Measurements from ENCODE around the gene ABR. TPM values are rescaled to one million over a fixed set of nuclear protein-coding genes. Genes with fewer than 3 reads are reported as not detected.

The ABR gene
- total and polyA plus RNA-seq, 2 of the 8 experiments (the other 6 are each of a cell fraction or from before 2014, with no cell fraction given), result 44.8 to 47.2 TPM

DNA sequence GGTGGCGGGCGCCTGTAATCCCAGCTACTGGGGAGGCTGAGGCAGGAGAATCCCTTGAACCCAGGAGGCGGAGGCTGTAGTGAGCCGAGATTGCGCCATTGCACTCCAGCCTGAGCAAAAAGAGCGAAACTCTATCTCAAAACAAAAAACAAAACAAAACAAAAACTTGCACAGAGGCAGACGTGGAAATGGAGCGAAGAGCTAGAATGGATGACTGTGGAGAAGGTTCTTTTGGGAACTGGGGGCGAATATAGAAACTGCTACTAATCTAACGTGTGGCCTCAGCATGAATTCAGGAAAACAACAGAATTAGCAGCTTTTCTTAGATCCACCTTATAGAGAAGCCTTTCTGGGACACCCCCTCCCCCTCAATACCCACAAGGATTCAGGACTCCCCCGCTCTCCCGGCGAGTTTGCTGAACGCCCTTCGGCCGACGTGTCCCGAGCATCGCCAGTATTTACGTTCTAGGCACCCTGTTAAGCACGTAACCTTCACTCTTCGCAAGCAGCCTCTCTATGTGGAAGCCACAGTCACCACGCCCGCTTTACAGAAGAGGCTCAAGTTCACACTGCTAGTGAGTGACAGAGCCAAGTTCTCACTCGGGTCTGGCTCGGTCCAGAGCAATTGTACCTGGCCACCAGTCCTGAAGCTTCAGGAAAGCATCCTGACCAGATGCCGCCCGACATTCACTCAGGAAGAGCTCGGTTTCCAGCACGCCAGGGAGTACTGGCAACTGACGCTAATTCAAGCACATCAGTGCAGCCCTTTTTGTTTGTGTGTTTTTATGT lies 13.3 kb upstream of the ABR start:
- H3K79me2 ChIP-seq (ENCODE audit: control insufficient read depth in 1 of 2, insufficient read depth in 2 of 2, low read length in 2 of 2), result no peaks in the 10 kb centered on the region
- ChIA-PET CTCF (ENCODE audit: partially characterized antibody) (interaction anchor here (0.6 to 1.9 kb wide), 5 partner anchors 8 to 453 kb away, joined by 3 to 6 read pairs (median 3); no protein-coding TSS in a partner anchor), POLR2A (ENCODE audit: partially characterized antibody) (interaction anchor here (0.6 to 1.9 kb wide), 4 partner anchors 9 to 457 kb away, joined by 3 to 7 read pairs (median 4); no protein-coding TSS in a partner anchor)
- no peaks in the 10 kb centered on the region for H3K9me3 ChIP-seq (ENCODE audit: insufficient read depth in 2 of 2, low read depth in 1 of 2, low read length in 1 of 2)
- H3K4ac ChIP-seq (replicated peaks; ENCODE audit: insufficient read length, low read depth, low read length), result no peak overlapping the region
- no peak overlapping the region for H2BK120ac ChIP-seq (replicated peaks; ENCODE audit: low read depth, low read length)
- DNase-seq (ENCODE audit: low read depth in 1 of 2, low spot score in 2 of 2), result no peak
- 88% methylated on average over 22 of the region's 31 CpGs; no CpG with 5 or more reads in 1 of the 2 experiments for WGBS, 2 experiments (ENCODE audit: extremely low coverage in 1 of 2, insufficient coverage in 1 of 2, insufficient read length in 1 of 2, insufficient replicate concordance in 2 of 2, low coverage in 1 of 2, low lambda C conversion rate in 2 of 2, missing lambda C conversion rate in 1 of 2)
- H2BK5ac ChIP-seq (ENCODE audit: low read depth, low read length), result no peak overlapping the region
- no peak overlapping the region for H3K18ac ChIP-seq (ENCODE audit: extremely low read depth, low read length)
- no peak overlapping the region for H2BK15ac ChIP-seq (ENCODE audit: low read length)
- H3K56ac ChIP-seq (replicated peaks; ENCODE audit: insufficient read length, low read depth, low read length), result no peak overlapping the region
- H3K27ac ChIP-seq (ENCODE audit: low read depth, low read length), result no peak overlapping the region
- no peak for FAIRE-seq
- H3K4me2 ChIP-seq (ENCODE audit: insufficient read depth in 1 of 2, low read depth in 2 of 2, low read length in 2 of 2), result no peak overlapping the region
- no peak overlapping the region for H2AFZ ChIP-seq (ENCODE audit: low read length)
- no peaks in the 10 kb centered on the region for H3K79me1 ChIP-seq (ENCODE audit: low read depth, low read length)
- H3K4me1 ChIP-seq (replicated peaks in 1 of 4; ENCODE audit: control insufficient read depth in 3 of 4, insufficient read depth in 4 of 4, low read length in 3 of 4), result no peaks in the 10 kb centered on the region
- no peaks in the 10 kb centered on the region for H4K20me1 ChIP-seq (replicated peaks in 1 of 2; ENCODE audit: control insufficient read depth in 1 of 2, insufficient read depth in 2 of 2, low read length in 2 of 2)
- no peaks in the 10 kb centered on the region for H3K27me3 ChIP-seq (replicated peaks in 1 of 4; ENCODE audit: control insufficient read depth in 3 of 4, extremely low read depth in 1 of 4, insufficient read depth in 3 of 4, low read length in 3 of 4)
- H3K4me3 ChIP-seq (ENCODE audit: extremely low read depth in 1 of 4, insufficient read depth in 2 of 4, low read depth in 3 of 4, low read length in 4 of 4), result no peak overlapping the region
- H3K14ac ChIP-seq (ENCODE audit: insufficient read length), result no peak overlapping the region
- H3K9ac ChIP-seq (replicated peaks in 1 of 4; ENCODE audit: extremely low read depth in 1 of 4, low read depth in 3 of 4, low read length in 3 of 4), result no peak overlapping the region
- H2BK12ac ChIP-seq (ENCODE audit: low read depth, low read length), result no peak overlapping the region
- no peak overlapping the region for H3K23ac ChIP-seq (ENCODE audit: insufficient read length)
- H3K23me2 ChIP-seq (ENCODE audit: low read depth, low read length), result no peaks in the 10 kb centered on the region
- H4K91ac ChIP-seq (replicated peaks; ENCODE audit: insufficient read length, low read length), result no peak overlapping the region
- H4K5ac ChIP-seq (ENCODE audit: insufficient read length, low read depth, low read length), result no peak overlapping the region
- no peak overlapping the region for H2AK5ac ChIP-seq (ENCODE audit: low read depth, low read length)
- H3K36me3 ChIP-seq (ENCODE audit: control insufficient read depth in 2 of 4, insufficient read depth in 4 of 4, low read length in 3 of 4), result no peaks in the 10 kb centered on the region
- H2BK20ac ChIP-seq (ENCODE audit: low read length), result no peak overlapping the region
- H4K8ac ChIP-seq (ENCODE audit: extremely low read depth, insufficient read depth, low read length), result no peak overlapping the region
- TF ChIP-seq, protein P1, sequence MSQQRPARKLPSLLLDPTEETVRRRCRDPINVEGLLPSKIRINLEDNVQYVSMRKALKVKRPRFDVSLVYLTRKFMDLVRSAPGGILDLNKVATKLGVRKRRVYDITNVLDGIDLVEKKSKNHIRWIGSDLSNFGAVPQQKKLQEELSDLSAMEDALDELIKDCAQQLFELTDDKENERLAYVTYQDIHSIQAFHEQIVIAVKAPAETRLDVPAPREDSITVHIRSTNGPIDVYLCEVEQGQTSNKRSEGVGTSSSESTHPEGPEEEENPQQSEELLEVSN (IDR thresholded peaks at IDR 0.05), result no peak
- no peak for TF ChIP-seq RFX5 (IDR thresholded peaks at IDR 0.05; ENCODE audit: borderline replicate concordance, low read depth, low read length)
- no peak for TF ChIP-seq POLR2A (IDR thresholded peaks at IDR 0.05; ENCODE audit: control extremely low read depth in 1 of 2, low read depth in 2 of 2, low read length in 2 of 2)
- TF ChIP-seq HDAC2 (IDR thresholded peaks at IDR 0.05; ENCODE audit: borderline replicate concordance in 1 of 2, low read depth in 2 of 2, low read length in 2 of 2), result no peak
- TF ChIP-seq ASH2L (IDR thresholded peaks at IDR 0.05; ENCODE audit: low read length), result no peak
- TF ChIP-seq RXRA (IDR thresholded peaks at IDR 0.05; ENCODE audit: insufficient read depth, low read depth, low read length), result no peak
- no peak for TF ChIP-seq SP2 (IDR thresholded peaks at IDR 0.05; ENCODE audit: low read length)
- TF ChIP-seq CREB1 (IDR thresholded peaks at IDR 0.05), result no peak
- TF ChIP-seq TBP (IDR thresholded peaks at IDR 0.05; ENCODE audit: low read depth, low read length), result no peak
- no peak for TF ChIP-seq POU5F1 (IDR thresholded peaks at IDR 0.05; ENCODE audit: low read depth, low read length)
- TF ChIP-seq KDM5A (IDR thresholded peaks at IDR 0.05; ENCODE audit: low read length), result no peak
- TF ChIP-seq, protein P2, sequence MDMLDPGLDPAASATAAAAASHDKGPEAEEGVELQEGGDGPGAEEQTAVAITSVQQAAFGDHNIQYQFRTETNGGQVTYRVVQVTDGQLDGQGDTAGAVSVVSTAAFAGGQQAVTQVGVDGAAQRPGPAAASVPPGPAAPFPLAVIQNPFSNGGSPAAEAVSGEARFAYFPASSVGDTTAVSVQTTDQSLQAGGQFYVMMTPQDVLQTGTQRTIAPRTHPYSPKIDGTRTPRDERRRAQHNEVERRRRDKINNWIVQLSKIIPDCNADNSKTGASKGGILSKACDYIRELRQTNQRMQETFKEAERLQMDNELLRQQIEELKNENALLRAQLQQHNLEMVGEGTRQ (IDR thresholded peaks at IDR 0.05; ENCODE audit: low read length), result no peak
